HG02678 (cell line): ENCODE data around the gene NRIP2.

Experiments used
- ATAC-seq: cut with Tn5 transposase; IDR thresholded peaks from one replicate; pipeline ENCODE4 v1.9.1; 2021; ENCODE audit warnings: mild to moderate bottlenecking, moderate library complexity; ENCODE audit not compliant: unreplicated experiment

NRIP2 gene

DNA sequence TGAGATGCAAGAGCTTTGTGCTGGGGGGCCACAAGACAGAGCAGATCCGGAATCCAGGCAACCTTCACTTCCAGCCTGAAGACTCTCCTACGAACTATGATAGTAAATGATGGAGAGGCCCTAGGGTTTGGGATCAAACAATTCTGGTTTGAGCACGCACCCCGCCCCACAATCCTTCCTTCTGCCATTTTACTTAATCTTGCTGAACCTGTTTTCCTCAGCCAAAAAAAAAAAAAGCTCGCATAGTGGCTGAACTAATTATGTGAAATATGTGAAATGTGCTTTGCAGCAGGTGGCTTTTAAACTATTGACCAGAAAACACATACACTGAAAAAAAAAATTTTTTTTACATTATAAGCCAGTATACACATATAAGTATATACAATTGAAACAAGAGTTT is 23.0 kb downstream of the NRIP2 start:
- ATAC-seq, result no peak

DNA sequence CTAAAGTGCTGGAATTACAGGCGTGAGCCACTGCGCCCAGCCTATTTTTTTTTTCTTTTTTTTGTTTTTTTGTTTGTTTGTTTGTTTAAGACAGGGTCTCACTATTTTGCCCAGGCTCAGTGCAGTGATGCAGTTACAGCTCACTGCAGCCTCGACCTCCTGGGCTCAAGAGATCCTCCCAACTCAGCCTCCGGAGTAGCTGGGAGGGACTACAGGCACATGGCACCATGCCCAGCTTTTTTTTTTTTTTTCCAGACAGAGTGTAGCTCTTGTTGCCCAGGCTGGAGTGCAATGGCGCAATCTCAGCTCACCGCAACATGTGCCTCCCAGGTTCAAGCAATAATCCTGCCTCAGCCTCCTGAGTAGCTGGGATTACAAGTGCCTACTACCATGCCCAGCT is 28.1 kb downstream of the NRIP2 start:
- no peak for ATAC-seq

DNA sequence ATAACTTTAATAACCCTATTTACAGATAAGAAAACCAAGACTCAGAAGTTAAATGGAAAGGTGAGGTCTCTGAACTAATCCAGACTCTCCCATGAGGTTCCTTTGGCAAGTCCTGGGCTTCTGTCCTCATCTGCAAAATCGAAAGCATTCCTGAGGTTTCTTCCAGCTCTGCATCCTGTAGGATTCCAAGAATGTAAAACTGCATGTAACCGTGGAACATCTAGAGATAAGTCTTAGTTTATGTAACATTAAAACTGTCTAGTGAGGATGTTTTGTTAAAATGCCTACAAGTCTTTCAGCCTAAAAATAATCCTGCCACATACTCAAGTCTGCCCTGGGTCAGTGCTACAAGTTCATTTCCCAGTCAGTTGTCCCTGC is 29.7 kb downstream of the NRIP2 start:
- ATAC-seq, result no peak

DNA sequence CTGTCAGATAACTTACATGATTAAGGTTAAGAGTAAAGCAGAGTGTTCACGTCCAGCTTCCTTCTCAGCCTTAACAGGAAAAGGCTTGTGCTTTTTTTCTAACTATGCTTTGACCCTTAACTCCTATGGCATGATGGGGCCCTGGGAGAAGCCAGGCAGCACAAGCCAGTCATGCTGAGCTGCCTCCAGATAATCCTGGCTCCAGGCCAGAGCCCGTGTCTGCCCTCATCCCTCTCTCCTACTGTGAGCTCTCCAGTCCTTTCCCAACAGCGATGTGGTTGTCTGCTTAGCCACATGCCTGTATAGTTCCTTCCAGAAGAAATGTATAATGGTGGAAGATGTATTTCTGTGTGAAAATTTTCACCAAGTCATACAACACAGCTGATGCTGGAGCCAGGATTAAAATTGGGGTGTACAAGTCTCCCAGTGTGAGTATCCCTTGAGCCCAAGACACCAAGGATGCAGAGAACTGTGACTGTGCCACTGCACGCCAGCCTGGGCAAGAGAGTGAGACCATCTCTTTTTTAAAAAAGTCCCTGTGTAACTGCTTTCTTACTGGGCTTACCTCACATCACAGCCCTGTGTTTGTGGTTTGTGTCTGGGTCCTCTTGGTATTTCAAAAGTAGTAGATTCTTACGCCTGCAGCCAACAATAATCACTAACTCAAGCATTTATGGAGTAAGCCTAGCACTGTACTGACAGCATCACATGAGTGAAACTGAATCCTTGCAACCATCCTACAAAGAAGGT is 30.3 kb downstream of the NRIP2 start:
- ATAC-seq, result no peak

DNA sequence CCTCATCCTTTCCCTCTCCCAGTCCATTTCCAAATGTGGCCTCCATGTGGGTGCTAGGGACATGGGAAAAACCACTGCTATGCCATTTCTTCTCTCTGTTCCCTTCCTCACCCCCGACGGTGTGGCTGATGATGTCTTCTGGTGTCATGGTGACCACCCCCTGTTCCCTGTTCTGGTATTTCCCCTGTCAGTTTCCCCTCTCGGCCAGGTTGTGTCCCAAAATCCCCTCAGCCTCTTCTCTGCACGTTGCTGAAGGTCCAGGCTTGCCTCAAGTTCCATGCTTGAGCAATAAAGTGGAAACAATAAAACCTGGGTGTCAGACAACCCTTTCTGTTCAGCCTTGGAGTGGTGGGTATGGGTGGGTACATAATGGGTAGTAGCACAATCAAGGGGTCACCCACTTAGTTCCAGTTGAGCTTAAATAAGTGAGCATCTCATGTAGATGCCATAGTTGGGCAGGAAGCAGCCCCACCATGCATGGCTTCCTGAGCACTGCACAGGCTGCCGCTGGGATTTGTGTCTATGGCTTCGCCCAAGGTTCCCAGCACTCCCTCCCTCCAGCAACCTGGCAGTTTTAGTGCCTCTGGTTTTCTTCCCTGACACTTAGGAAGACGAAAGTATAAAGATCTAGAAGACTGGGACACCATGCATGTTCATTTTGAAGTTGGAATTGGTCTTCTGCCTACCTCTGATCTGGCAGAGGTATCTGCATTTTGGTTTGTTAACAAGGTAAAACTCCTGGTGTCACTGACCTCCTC is 31.0 kb downstream of the NRIP2 start:
- no peak for ATAC-seq

DNA sequence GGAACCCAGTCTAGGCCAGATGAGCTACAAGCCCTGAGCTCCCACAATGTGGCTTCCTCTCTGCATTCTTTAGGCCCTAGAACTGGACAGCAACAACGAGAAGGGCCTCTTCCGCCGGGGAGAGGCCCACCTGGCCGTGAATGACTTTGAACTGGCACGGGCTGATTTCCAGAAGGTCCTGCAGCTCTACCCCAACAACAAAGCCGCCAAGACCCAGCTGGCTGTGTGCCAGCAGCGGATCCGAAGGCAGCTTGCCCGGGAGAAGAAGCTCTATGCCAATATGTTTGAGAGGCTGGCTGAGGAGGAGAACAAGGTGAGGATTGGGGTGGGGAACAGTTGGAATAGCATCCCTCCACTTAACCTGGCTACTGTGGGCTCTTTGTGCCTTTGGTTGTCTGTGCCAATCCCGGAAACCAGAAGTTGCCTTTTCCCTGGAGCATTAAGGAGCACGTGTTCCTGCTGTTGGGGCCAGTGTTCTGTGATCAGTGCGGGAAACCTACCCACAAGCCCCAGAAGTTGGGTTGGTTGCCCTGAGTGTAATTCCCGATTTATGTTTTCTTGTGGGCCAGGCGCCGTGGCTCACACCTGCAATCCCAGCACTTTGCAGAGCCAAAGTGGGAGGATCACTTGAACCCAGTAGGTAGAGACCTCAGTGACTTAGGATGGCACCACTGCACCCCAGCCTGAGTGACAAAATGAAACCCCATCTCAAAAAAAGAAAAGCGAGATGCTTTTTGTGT is 33.6 kb downstream of the NRIP2 start:
- ATAC-seq, result no peak

DNA sequence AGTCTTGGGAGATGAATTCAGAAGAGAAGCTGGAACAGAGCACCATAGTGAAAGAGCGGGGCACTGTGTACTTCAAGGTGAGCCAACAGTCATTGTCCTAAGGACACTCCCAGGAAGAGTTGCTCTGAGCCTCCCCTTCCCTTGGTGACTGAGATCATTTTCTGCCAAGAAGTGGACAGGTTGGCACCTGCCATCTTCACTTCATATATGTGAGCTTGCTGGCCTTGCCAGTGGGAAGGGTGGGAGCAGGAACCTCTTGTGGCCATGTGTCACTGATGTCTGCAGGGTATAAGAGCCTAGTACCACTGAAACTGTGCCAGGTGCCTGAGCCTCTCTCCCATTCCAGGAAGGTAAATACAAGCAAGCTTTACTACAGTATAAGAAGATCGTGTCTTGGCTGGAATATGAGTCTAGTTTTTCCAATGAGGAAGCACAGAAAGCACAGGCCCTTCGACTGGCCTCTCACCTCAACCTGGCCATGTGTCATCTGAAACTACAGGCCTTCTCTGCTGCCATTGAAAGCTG is 34.7 kb downstream of the NRIP2 start:
- ATAC-seq, result no peak

DNA sequence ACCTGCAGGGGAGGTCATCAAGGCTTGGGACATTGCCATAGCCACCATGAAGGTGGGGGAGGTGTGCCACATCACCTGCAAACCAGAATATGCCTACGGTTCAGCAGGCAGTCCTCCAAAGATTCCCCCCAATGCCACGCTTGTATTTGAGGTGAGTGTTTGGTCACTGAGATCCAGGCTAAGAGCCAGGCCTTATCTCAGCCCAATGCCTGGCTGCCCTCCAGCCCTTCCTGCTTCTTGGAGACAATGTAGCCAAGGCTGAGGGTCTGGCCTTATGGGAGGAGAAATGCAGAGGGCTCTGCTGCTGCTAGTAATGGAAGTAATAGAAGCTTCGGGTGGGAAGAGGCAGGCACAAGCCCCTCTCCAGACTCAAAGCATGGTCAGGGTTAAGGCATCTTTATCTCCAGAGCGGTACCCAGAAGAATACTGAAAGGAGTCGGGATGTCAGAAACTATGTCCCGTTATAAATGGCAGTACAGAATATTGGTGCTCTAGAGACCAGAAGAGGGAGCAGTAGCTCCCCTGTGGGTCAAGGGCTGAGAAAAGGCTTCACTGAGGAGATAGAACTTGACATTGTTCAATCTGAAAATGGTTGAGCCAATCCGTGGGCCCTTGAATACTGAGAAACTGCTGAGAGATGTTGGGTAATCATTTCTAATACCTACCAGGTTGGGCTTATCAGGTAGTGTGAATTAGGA is 37.0 kb downstream of the NRIP2 start:
- ATAC-seq, result no peak

DNA sequence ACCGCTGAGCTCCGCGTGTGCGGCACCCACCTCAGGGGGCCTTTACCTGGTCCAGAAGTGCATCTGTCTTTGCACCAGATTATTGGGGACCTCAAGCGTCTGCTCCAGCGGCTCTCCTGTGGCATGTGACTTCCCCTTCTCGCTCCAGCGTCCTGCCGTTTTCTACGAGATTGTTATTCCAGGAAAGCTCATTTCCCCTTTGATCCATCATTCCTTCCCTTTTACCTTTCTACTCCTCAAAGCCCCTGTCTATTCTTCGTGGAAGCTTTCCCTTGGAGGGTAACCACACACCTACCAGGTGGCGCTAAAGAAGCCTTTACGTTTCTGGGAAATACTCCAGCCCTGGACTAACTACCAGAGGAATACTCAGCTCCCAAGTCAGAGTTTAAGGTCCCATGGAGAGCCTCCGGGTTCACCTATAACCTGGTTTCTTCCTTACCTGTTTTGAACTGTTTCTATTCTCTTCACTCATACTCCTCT is 38.6 kb downstream of the NRIP2 start:
- ATAC-seq, result no peak

DNA sequence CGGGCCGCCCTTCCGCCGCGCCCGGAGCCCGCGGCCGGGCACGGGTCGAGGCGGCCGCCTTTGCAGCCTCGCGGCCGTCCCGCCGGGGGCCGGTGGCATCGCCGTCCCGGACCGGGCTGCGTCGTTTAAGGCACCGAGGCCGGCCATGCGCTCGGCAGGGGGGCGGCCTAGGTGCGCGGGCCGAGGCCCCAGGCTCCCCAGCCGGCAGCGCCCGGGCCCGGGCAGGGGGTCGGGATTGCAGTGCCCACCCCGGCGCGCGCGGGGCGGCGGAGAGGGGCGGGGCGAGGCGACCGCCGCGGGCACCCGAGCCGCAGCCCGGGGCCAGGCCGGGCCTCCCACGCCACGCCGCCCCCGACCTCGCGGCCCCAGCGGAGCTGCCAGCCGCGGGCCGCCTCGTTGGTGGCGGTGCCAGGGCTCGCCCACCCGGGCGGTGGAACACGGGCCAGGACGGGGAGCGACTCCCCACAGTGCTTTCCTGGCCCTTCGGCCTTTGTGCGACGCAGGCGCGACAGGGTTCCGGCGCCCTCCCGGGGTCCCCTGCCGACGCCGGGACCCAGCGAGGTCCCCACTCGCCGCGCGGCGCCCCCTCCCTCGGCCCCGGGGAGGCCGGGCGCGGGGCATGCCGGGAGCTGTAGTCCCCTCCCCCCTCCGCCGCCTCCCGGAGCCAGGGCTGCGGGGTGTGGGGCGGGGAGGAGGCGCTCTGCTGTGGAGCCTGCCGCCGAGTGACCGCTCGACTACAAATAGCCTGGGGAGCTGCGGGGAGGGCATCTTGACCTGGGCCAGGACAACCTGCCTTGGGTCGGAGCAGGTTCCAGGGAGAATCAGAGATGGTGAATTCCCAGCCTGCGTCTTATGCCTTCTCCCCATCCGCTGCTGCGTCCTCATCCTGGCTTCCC is 39.3 kb downstream of the NRIP2 start:
- ATAC-seq, result peak; percentile 75

DNA sequence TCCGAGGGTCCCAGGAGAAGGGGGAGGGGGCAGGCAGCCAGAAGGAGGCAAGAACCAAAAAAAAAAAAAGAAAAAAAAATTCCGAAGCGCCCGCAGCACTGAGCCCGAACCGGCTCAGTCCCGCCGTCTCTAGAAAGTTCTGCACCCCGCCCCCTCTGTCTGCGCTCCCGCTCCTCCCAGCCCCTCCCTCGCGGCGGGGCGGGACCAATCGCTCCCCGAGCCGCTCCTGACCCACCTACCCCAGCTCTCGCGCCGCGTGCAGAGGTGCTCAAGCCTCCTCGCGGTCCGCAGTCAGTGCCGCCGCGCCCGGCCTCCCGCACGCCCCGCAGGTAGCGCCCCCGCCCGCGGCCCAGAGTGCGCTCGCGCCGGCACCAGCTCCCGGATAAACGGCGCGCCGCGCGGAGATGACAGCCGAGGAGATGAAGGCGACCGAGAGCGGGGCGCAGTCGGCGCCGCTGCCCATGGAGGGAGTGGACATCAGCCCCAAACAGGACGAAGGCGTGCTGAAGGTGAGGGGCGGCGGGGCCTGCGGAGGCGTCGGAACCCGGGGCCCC is 40.0 kb downstream of the NRIP2 start, which contains the start of gene FKBP4:
FKBP4 (plus strand) TSS at position 235 of the 554 bp plus-strand sequence; CDS start at position 405, 170 bp downstream.
- peak; percentile 85 for ATAC-seq

DNA sequence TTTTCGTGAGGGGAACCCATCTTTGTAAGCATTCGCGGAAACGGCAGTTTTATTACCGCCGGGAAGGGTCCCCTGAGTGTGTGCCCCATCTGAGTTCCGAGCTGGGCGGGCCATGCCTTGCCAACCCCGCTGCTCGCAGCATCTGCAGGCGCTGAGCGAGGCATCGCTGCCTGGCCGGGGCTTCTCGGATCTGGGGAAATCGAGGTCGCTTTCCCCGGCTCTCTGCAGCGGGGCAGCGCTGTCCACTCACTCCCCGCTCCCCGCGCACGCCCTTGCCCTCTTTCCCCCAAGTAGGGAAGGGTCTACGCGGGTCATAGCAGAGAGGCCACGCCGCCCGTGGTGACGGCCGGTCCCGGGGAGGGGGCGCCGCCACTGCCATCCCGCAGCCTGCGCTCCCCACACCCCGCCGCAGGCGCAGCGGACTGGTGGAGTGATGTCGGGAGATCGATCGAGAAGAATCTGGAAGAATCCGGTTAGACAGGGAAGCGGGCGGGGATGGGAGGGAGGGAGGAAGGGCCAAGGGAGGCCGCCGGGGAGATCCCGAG is 40.6 kb downstream of the NRIP2 start:
- peak; percentile 7 for ATAC-seq

DNA sequence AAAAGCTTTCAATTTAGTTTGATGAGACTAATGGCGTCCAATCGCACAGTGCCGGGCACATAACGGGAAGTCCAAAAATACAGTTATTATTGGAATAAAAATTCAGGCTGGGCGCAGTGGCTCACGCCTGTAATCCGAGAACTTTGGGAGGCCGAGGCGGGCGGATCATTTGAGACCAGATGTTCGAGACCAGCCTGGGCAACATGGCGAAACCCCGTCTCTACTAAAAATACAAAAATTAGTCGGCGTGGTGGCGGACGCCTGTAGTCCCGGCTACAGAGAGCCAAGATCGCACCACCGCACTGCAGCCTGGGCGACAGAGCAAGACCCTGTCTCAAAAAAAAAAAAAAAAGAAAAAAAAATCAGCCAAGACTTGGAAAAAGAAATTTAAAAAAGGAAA is 41.3 kb downstream of the NRIP2 start:
- ATAC-seq, result no peak

DNA sequence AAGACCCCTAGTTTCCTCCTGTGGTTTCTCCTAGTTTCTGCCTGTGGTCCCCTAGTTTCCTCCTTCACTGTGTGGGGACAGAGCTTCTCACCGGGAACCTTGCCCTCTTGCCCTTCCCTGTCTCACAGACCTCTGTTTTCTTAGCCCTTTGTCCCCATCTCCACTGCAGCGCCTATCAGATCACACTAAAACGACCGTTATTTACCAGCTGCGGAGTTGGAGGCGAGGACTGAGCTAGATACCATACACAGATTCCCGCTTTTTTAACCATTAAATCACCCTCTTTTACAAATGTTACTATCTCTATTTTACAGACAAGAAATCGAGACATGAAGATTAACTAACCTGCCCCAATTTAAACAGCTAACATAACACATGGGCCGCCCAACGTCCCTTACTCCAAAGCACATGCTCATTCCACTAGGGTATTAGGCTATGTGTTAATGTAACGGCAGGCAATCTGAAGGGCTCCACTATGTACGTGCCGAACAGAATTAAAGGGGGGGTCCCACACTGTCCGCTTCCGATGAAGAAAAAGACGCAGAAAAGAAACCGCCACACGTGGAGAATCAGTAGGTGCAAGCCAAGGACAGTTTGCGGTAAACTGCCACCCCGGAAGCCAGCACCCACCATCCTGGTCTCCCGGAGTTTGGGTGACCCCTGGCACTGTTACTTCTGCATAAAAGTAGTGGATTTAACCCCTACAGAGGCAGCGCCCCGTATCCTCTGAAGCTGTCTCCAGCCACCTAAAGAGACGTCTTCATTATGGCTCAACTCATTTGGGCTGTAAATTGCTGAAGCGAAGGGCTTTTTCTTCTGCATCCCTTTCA is 41.9 kb downstream of the NRIP2 start:
- ATAC-seq, result no peak

DNA sequence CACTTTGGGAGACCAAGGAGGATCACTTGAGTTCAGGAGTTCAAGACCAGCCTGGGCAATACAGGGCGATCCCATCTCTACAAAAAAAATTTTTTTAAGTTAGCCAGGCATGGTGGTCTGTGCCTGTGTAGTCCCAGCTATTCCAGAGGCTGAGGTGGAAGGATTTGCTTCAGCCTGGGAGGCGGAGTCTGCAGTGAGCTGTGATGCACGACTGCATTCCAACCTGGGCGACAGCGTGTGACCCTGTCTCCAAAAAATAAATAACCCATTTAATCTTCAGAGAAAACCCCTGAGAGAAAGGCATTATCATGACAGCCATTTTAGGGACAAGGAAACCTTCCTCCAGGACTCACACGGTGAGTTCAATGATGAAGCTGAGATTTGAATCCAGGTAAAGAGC is 43.7 kb downstream of the NRIP2 start:
- no peak for ATAC-seq

DNA sequence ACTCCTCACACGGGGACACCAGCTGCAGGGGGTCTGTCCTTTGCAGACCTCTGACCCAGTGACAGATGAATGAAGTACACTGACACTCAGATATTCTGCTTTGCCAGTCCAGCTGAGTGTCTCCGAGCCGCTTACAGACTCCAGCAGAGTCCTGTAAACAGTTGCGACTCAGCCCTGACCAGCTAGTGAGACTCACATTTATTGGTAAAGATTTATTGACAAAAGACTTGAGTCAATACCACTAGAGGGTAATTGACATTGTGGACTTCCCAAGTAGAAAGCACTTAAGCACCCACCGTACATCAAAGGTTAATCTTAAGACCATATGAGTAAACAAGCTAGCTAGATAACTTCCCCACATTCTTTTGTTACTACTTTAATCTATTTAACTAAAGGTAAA is 49.8 kb downstream of the NRIP2 start:
- no peak for ATAC-seq

DNA sequence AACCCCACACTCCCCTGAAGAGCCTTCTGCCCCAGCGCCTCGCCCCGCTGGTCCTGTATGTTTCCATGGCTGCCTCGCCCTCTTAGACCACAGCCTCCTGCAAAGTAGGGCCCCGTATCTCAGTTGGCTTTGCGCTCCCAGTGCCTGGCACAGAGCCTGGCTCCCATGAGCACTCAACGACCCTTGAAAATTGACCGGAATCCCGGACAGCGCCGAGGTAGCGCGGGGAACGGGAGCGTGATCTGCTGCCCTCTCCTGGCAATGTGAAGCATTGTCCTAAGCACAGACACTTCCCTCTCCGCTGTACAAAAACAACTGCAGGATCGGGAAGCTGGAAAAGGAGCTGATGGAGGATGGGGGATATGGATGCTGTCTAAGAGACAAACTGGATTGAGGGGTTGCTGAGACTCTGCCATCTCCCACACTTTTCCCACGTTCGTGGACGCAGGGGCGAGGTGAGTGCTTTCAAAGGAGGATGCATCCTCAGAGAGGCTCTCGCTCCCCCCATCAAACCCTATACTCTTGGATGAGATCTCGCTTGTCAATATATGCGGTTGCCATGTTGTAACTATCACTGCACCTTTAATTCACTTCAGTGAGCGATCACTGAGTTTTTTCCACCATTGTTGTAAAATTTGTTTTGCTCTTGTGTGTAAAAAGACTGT is 50.8 kb downstream of the NRIP2 start:
- ATAC-seq, result no peak

DNA sequence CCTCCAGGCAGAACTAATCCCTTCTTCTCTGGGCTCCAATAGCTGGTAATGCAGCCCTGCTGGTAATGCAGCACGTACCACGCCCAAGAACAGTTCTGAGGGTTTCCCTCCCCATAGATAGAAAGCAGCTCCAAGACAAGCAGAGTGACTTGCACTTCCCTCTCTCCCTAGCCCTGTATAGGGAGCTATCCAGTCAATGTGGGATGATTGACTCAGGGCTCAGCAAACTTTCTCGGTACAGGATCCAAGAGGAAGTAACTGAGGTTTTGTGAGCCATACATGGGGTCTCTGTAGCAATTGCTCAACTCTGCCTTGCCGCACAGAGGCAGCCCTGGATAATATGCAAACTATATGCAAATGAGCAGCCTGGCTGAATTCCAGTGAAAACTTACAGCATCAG is 55.6 kb downstream of the NRIP2 start:
- no peak for ATAC-seq
